H1 (cell line): ENCODE results near the gene BAIAP2L2. TPM values are rescaled to one million over a fixed set of nuclear protein-coding genes. Genes with fewer than 3 reads are reported as not detected.

ENCODE experiments used
- CTCF ChIA-PET: fragments of 300-600 bp; sonication (Branson Sonifier 250); formaldehyde crosslinking; loops from one replicate; lab custom pipeline; 2021; ENCODE audit not compliant: partially characterized antibody; lab: Charles Lee
- POLR2A ChIA-PET: fragments of 300-600 bp; sonication (Branson Sonifier 250); formaldehyde crosslinking; loops from one replicate; lab custom pipeline; 2021; ENCODE audit warnings: inconsistent platforms; ENCODE audit not compliant: partially characterized antibody; lab: Charles Lee
- DNase-seq, 2 experiments: peaks; one replicate each; pipeline versions ENCODE4 v3.0.0 to v3.0.0-alpha.2; 2010 to 2022; ENCODE audit warnings: low spot score in 2 of 2, low read depth in 1 of 2, mixed read lengths in 1 of 2
- FAIRE-seq: peaks from 2 replicates; lab custom pipeline; 2011; peaks lifted over from hg19 to GRCh38; lab: Jason Lieb, UNC
- H2AFZ ChIP-seq: 2 replicates; pipeline ENCODE4 v1.8.1; 2012; ENCODE audit warnings: low read length, inconsistent platforms
- H2AK5ac ChIP-seq: 2 replicates; pipeline ENCODE4 v1.6.1; 2013; ENCODE audit warnings: low read depth, low read length
- H2BK120ac ChIP-seq: replicated peaks from 2 replicates; pipeline ENCODE3; 2013; ENCODE audit warnings: low read depth, low read length, inconsistent platforms
- H2BK12ac ChIP-seq: 2 replicates; pipeline ENCODE4 v1.6.1; 2013; ENCODE audit warnings: low read depth, low read length
- H2BK15ac ChIP-seq: 2 replicates; pipeline ENCODE4 v1.6.1; 2013; ENCODE audit warnings: low read length
- H2BK20ac ChIP-seq: 2 replicates; pipeline ENCODE4 v1.6.1; 2013; ENCODE audit warnings: low read length
- H2BK5ac ChIP-seq: 2 replicates; pipeline ENCODE4 v1.6.1; 2013; ENCODE audit warnings: low read depth, low read length
- H3K14ac ChIP-seq: 2 replicates; pipeline ENCODE4 v1.6.1; 2013; ENCODE audit warnings: inconsistent platforms; ENCODE audit not compliant: insufficient read length
- H3K18ac ChIP-seq: 2 replicates; pipeline ENCODE4 v1.6.1; 2013; ENCODE audit warnings: low read length; ENCODE audit errors: extremely low read depth
- H3K23ac ChIP-seq: 2 replicates; pipeline ENCODE4 v1.6.1; 2013; ENCODE audit warnings: inconsistent platforms; ENCODE audit not compliant: insufficient read length
- H3K23me2 ChIP-seq: 2 replicates; pipeline ENCODE4 v1.6.1; 2013; ENCODE audit warnings: low read depth, low read length
- H3K27ac ChIP-seq: 2 replicates; pipeline ENCODE4 v1.6.1; 2011; ENCODE audit warnings: low read depth, low read length, inconsistent platforms
- H3K27me3 ChIP-seq, 4 experiments: replicated peaks in 1 of 4; 1 replicate in 1 of 4; 2 replicates in 3 of 4; pipeline versions ENCODE4 v1.6.1 to v1.8.1; 2011 to 2013; ENCODE audit warnings: low read length in 3 of 4, mild to moderate bottlenecking in 3 of 4, inconsistent platforms in 2 of 4, mixed read lengths in 2 of 4, moderate library complexity in 1 of 4; ENCODE audit not compliant: control insufficient read depth in 3 of 4, insufficient read depth in 3 of 4; ENCODE audit errors: extremely low read depth in 1 of 4
- H3K36me3 ChIP-seq, 4 experiments: 2 replicates each; pipeline versions ENCODE4 v1.6.1 to v1.8.1; 2011 to 2013; ENCODE audit warnings: mild to moderate bottlenecking in 4 of 4, low read length in 3 of 4, moderate library complexity in 2 of 4, control low read depth in 1 of 4, inconsistent platforms in 1 of 4; ENCODE audit not compliant: insufficient read depth in 4 of 4, control insufficient read depth in 2 of 4
- H3K4ac ChIP-seq: replicated peaks from 2 replicates; pipeline ENCODE3; 2013; ENCODE audit warnings: low read length, low read depth, mixed read lengths, inconsistent platforms; ENCODE audit not compliant: insufficient read length
- H3K4me1 ChIP-seq, 4 experiments: replicated peaks in 1 of 4; 1 replicate in 1 of 4; 2 replicates in 3 of 4; pipeline versions ENCODE4 v1.6.1 to v1.8.1; 2011 to 2013; ENCODE audit warnings: low read length in 3 of 4, inconsistent platforms in 2 of 4, mixed read lengths in 1 of 4; ENCODE audit not compliant: insufficient read depth in 4 of 4, control insufficient read depth in 3 of 4
- H3K4me2 ChIP-seq, 2 experiments: 2 replicates each; pipeline versions ENCODE4 v1.6.1 to v1.8.1; 2011 to 2013; ENCODE audit warnings: low read depth in 2 of 2, low read length in 2 of 2, control low read depth in 1 of 2, inconsistent platforms in 1 of 2, mild to moderate bottlenecking in 1 of 2; ENCODE audit not compliant: insufficient read depth in 1 of 2
- H3K4me3 ChIP-seq, 4 experiments: fragments of 200-600, 300-600 bp in 1 of 4; sonication (generic), shearing (Covaris generic), sonication (Bioruptor Twin) in 1 of 4; 2 replicates each; pipeline versions ENCODE4 v1.5.1 to v1.8.1; 2011 to 2016; ENCODE audit warnings: low read length in 4 of 4, low read depth in 3 of 4, control low read depth in 2 of 4, inconsistent platforms in 2 of 4, mild to moderate bottlenecking in 2 of 4, mixed read lengths in 1 of 4, moderate library complexity in 1 of 4; ENCODE audit not compliant: insufficient read depth in 2 of 4; ENCODE audit errors: extremely low read depth in 1 of 4
- H3K56ac ChIP-seq: replicated peaks from 2 replicates; pipeline ENCODE3; 2013; ENCODE audit warnings: low read depth, mild to moderate bottlenecking, mixed read lengths, low read length, inconsistent platforms; ENCODE audit not compliant: insufficient read length
- H3K79me1 ChIP-seq: 2 replicates; pipeline ENCODE4 v1.6.1; 2013; ENCODE audit warnings: low read depth, low read length, control low read depth
- H3K79me2 ChIP-seq, 2 experiments: 2 replicates each; pipeline versions ENCODE4 v1.6.1 to v1.8.1; 2012 to 2013; ENCODE audit warnings: low read length in 2 of 2, mild to moderate bottlenecking in 2 of 2, inconsistent platforms in 1 of 2; ENCODE audit not compliant: insufficient read depth in 2 of 2, control insufficient read depth in 1 of 2
- H3K9ac ChIP-seq, 4 experiments: replicated peaks in 1 of 4; 1 replicate in 1 of 4; 2 replicates in 3 of 4; pipeline versions ENCODE4 v1.6.1 to v1.8.1; 2011 to 2013; ENCODE audit warnings: low read depth in 3 of 4, low read length in 3 of 4, control low read depth in 2 of 4, mild to moderate bottlenecking in 2 of 4, moderate library complexity in 2 of 4, inconsistent platforms in 1 of 4; ENCODE audit errors: extremely low read depth in 1 of 4
- H3K9me3 ChIP-seq, 2 experiments: 2 replicates each; pipeline versions ENCODE4 v1.6.1 to v1.8.1; 2012 to 2013; ENCODE audit warnings: mild to moderate bottlenecking in 2 of 2, moderate library complexity in 2 of 2, control low read depth in 1 of 2, inconsistent platforms in 1 of 2, low read depth in 1 of 2, low read length in 1 of 2, mixed read lengths in 1 of 2; ENCODE audit not compliant: insufficient read depth in 2 of 2
- H4K20me1 ChIP-seq, 2 experiments: replicated peaks in 1 of 2; 2 replicates each; pipeline versions ENCODE3 to v1.8.1; 2011 to 2013; ENCODE audit warnings: inconsistent platforms in 2 of 2, low read length in 2 of 2, mild to moderate bottlenecking in 1 of 2; ENCODE audit not compliant: insufficient read depth in 2 of 2, control insufficient read depth in 1 of 2
- H4K5ac ChIP-seq: 2 replicates; pipeline ENCODE4 v1.6.1; 2013; ENCODE audit warnings: low read length, low read depth, mixed read lengths, inconsistent platforms; ENCODE audit not compliant: insufficient read length
- H4K8ac ChIP-seq: 2 replicates; pipeline ENCODE4 v1.8.0; 2013; ENCODE audit warnings: mild to moderate bottlenecking, moderate library complexity, low read length, inconsistent platforms; ENCODE audit not compliant: insufficient read depth; ENCODE audit errors: extremely low read depth
- H4K91ac ChIP-seq: replicated peaks from 2 replicates; pipeline ENCODE3; 2013; ENCODE audit warnings: low read length, mixed read lengths, inconsistent platforms; ENCODE audit not compliant: insufficient read length
- BRCA1 ChIP-seq: IDR thresholded peaks from 2 replicates; pipeline ENCODE4 v1.6.1; 2012; ENCODE audit warnings: low read depth, low read length, improper control_type of control experiment
- CBX5 ChIP-seq: fragments of 300-800, 300-1000 bp; sonication (generic); IDR thresholded peaks from 2 replicates; pipeline ENCODE4 v1.7.1; 2016; ENCODE audit warnings: antibody characterized with exemption, low read length, low read depth
- CTCF ChIP-seq, 3 experiments: IDR thresholded peaks; 1 replicate in 2 of 3; 2 replicates in 1 of 3; pipeline versions ENCODE4 v1.5.1 to v1.6.1; 2011; ENCODE audit warnings: low read length in 3 of 3, mild to moderate bottlenecking in 3 of 3, inconsistent platforms in 2 of 3, low read depth in 1 of 3, moderate library complexity in 1 of 3; ENCODE audit not compliant: insufficient read depth in 1 of 3; ENCODE audit errors: control extremely low read depth in 1 of 3
- EP300 ChIP-seq, 2 experiments: IDR thresholded peaks; 1 replicate in 1 of 2; 2 replicates in 1 of 2; pipeline ENCODE4 v1.6.1; 2011 to 2012; ENCODE audit warnings: low read depth in 2 of 2, low read length in 2 of 2, mild to moderate bottlenecking in 2 of 2, borderline replicate concordance in 1 of 2, inconsistent platforms in 1 of 2, moderate library complexity in 1 of 2
- JUND ChIP-seq: IDR thresholded peaks from 2 replicates; pipeline ENCODE4 v1.6.1; 2011; ENCODE audit warnings: mild to moderate bottlenecking, improper control_type of control experiment, low read length
- KDM4A ChIP-seq: IDR thresholded peaks from one replicate; pipeline ENCODE4 v1.7.1; 2012; ENCODE audit warnings: low read depth, mild to moderate bottlenecking, moderate library complexity, low read length, inconsistent platforms; ENCODE audit not compliant: severe bottlenecking
- KDM5A ChIP-seq: fragments of 200-600 bp; IDR thresholded peaks from 2 replicates; pipeline ENCODE4 v1.7.1; 2012; ENCODE audit warnings: mild to moderate bottlenecking, low read length, inconsistent platforms, mixed read lengths
- NRF1 ChIP-seq: IDR thresholded peaks from 2 replicates; pipeline ENCODE4 v1.6.1; 2011; ENCODE audit warnings: mild to moderate bottlenecking, low read depth, low read length, improper control_type of control experiment
- RFX5 ChIP-seq: IDR thresholded peaks from 2 replicates; pipeline ENCODE4 v1.6.1; 2011; ENCODE audit warnings: low read depth, low read length, improper control_type of control experiment, borderline replicate concordance
- YY1 ChIP-seq: IDR thresholded peaks from 2 replicates; pipeline ENCODE4 v1.6.1; 2011; ENCODE audit warnings: low read depth, mild to moderate bottlenecking, low read length
- WGBS, 2 experiments: shearing (Covaris generic) in 1 of 2; methylation state at CpG; one replicate each; pipeline versions ENCODE4 v1.1.6 to v1.1.7; 2013 to 2015; ENCODE audit warnings: low lambda C conversion rate in 2 of 2, mixed read lengths in 2 of 2, inconsistent platforms in 1 of 2, low coverage in 1 of 2, missing lambda C conversion rate in 1 of 2; ENCODE audit not compliant: insufficient replicate concordance in 2 of 2, insufficient coverage in 1 of 2, insufficient read length in 1 of 2; ENCODE audit errors: extremely low coverage in 1 of 2, missing lambda C conversion rate in 1 of 2; 5-methylcytosine and 5-hydroxymethylcytosine counted together
- polyA plus RNA-seq, 7 experiments: library from polyadenylated mRNA; depleted of rRNA in 3 of 7; stranded (reverse) in 5 of 7; unstranded in 2 of 7; fragments of >200 nt in 5 of 7; fragments of 200-250 nt in 2 of 7; gene quantifications; 1 replicate in 5 of 7; 2 replicates in 1 of 7; 4 replicates in 1 of 7; pipeline versions ENCODE4 v1.2.1 to v1.2.3, GENCODE V29; 2011 to 2013; ENCODE audit warnings: missing spikeins in 2 of 7, mixed read lengths in 2 of 7
- total RNA-seq: library from RNA; stranded (reverse); fragmentation: NEBNext Ultra II Directional; extraction: Animal tissue kit (Norgen Biotek cat#: 25700); gene quantifications from 2 replicates; pipeline ENCODE4 v1.2.1, GENCODE V29; 2021

BAIAP2L2 gene
- total and polyA plus RNA-seq, 2 of the 8 experiments (the other 6 are each of a cell fraction or from before 2014, with no cell fraction given): 5.4 to 10.0 TPM

- Histone ChIP-seq H3K9me3 (no peaks in the 10 kb centered on the region), H2AFZ (no peak overlapping the region), H4K91ac (no peak overlapping the region), H4K20me1 (peaks cover 0 to 2% of the 10 kb centered on the region in 2 experiments), H3K4me1 (peaks cover 0 to 14% (median 9%) of the 10 kb centered on the region in 4 experiments; a peak in 6 of 7 replicates), H3K4ac (no peak overlapping the region), H3K79me1 (no peaks in the 10 kb centered on the region), H2AK5ac (no peak overlapping the region), H3K27ac (no peak overlapping the region), H2BK5ac (no peak overlapping the region; the same call in 1 of the 2 replicates), H3K18ac (no peak overlapping the region; the same call in 1 of the 2 replicates), H3K36me3 (no peaks in the 10 kb centered on the region), H3K23me2 (peaks cover 2% of the 10 kb centered on the region; the same call in 1 of the 2 replicates), H2BK12ac (no peak overlapping the region), H3K4me2 (peak overlapping the region; percentile 67 to 68), H3K56ac (no peak overlapping the region), H2BK20ac (no peak overlapping the region), H3K27me3 (peaks cover 0 to 4% (median 0%) of the 10 kb centered on the region in 4 experiments; a peak in 2 of 7 replicates), H4K8ac (peak overlapping the region; percentile 95), H3K23ac (no peak overlapping the region), H3K9ac (0 out of 7 replicates have a peak overlapping the region, but pooled peaks of 1 of the 4 experiments have one; percentile 4), H3K79me2 (no peaks in the 10 kb centered on the region), H4K5ac (peak overlapping the region; percentile 65), H3K14ac (no peak overlapping the region), H2BK120ac (no peak overlapping the region), H3K4me3 (peak overlapping the region in 3 of 4 experiments; percentile 23 to 49 (median 36); a peak in 6 of 8 replicates), H2BK15ac (no peak overlapping the region; the same call in 1 of the 2 replicates)
- WGBS, 2 experiments: 23% methylated on average over 20 of the region's 34 CpGs; no CpG with 5 or more reads in 1 of the 2 experiments
- DNase-seq: no peak
- FAIRE-seq: no peak
- POLR2A ChIA-PET: interaction anchor here (0.9 to 2.3 kb wide), 7 partner anchors 8 to 92 kb away, joined by 3 to 8 read pairs (median 4); partner anchors contain the start of gene PLA2G6
- CTCF ChIA-PET: interaction anchor here (1.0 to 3.3 kb wide), 12 partner anchors 9 to 62 kb away, joined by 3 to 34 read pairs (median 4); partner anchors contain the start of gene PICK1
- TF ChIP-seq BRCA1 (no peak), KDM5A (no peak), KDM4A (no peak), YY1 (no peak), NRF1 (no peak), CTCF (IDR thresholded peaks at IDR 0.05; ENCODE audit: control extremely low read depth in 1 of 3, insufficient read depth in 1 of 3, low read depth in 1 of 3, low read length in 3 of 3) (no peak), RFX5 (no peak), CBX5 (no peak), EP300 (IDR thresholded peaks at IDR 0.05; ENCODE audit: borderline replicate concordance in 1 of 2, low read depth in 2 of 2, low read length in 2 of 2) (no peak), JUND (no peak)
Observed at GRCh38 chr22:38089474-38089851, 21.0 kb downstream of the BAIAP2L2 start.
